GM10266 (cell line): ENCODE measurements around the gene EYA4.

Source experiments
- DNase-seq: peaks from one replicate; pipeline ENCODE4 v3.0.0; 2012; ENCODE audit errors: extremely low spot score
- CTCF ChIP-seq: IDR thresholded peaks from 2 replicates; pipeline ENCODE4 v1.5.1; 2012; ENCODE audit warnings: mild to moderate bottlenecking, low read depth; ENCODE audit not compliant: control insufficient read depth, insufficient read depth; ENCODE audit errors: missing control alignments

Gene EYA4

DNA sequence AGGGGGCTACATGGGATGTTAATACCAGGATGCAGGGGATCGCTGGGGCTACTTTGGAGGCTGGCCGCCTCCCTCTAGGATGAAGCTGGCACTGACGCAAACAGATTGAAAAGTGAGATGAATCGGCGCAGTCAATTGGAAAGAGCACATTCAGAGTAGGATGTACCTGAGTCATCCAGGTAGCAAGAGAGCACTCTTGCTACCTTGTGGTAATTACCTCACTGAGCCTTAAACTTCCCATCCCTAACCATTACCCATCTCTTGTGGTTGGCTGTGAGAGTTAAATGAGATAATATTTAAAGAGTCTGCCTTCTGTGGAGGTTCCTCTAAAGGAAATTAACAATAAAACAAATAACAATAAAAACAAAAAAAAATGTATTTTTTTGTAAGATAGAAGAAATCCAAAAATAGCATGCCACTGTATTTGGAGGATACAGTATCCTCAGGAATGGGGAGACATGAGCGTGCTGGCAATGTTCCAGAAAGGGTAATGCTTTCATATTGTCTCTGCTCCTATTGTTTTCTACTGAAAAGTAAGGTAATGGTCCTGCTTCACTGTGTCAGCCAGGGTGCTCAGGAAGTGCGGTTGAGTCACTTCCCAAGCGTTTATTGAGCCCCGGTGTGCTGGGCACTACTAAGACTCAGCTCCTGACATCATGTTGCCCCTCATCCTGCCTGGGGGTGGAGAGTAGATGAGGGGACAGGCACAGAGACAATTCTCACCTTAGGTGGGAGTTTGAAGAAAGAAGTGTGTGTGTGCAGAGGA, 301.1 kb downstream of the EYA4 start:
- no peak for TF ChIP-seq CTCF
- DNase-seq = no peak

DNA sequence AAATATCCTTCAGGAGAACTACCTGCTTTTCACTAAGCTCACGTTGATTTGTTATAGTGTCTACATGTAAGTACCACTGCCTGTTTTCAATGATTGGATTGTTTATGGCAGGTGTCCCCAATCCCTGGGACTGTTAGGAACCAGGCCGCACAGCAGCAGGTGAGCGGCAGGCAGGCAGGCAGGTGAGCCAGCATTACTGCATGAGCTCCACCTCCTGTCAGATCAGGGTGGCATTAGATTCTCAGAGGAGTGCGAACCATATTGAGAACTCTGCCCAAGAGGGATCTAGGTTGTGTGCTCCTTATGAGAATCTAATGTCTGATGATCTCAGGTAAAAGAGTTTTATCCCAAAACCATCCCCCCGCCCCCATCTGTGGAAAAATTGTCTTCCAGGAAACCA, 303.3 kb downstream of the EYA4 start:
- no peak for TF ChIP-seq CTCF
- no peak for DNase-seq

- DNase-seq = no peak
- TF ChIP-seq CTCF = no peak
Observed at GRCh38 chr6:133546098-133546497, 304.9 kb downstream of the EYA4 start.

- TF ChIP-seq CTCF = no peak
- no peak for DNase-seq
Observed at GRCh38 chr6:133547136-133547535, 306.0 kb downstream of the EYA4 start.

DNA sequence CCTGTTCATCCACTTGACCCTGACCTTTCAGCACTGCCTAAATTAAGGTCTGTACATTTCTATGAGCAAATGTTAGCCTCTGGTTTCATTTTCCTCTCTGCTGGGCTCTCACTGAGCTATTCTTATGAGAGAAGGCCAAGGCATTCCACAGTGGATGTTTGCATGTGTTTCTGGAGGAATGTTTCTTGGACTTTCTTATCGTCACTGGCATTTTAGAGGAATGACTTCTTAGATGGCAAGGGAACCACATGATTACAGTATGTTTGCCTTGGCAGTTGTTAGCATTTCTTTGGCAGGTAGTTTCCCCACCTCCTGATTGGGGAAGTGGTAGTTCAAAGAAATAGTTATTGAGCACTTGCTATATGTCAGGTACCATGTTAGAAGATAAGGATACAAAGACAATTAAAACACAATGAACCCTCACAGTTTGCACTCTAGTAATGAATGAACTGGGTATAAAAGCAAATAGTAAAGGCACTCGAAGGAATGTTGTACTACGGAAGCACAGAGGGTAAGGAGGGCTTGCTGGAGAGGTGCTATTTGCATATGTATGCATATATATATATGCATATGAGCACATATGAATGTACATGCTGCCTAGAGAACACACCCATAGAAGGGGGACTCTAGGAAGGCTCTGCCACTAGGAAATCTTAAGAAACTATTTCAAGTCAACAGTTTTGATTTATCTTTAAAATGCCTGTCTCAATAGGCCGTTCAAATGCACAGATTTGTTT, 307.4 kb downstream of the EYA4 start:
- TF ChIP-seq CTCF = no peak
- no peak for DNase-seq

DNA sequence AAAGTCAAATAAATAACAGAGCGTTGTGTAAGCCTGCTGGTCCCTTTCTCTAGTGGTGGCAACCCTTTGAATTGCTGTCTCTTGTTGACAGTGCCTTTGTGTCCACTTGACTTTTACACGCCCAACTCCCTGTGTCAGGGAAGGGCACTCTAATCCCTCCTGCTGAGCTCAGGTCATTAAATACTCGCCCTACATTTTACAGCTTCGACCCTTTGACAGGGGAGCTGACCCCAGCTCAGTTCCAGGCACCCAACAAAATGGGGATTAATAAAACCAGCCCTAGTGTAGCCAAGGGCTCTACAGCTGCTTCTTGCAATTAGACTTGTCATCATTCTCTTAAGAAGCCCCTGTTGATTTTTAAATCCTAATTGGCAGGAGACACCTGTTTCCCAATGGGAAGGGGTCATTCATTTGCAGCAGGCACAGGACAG, 308.2 kb downstream of the EYA4 start:
- no peak for TF ChIP-seq CTCF
- DNase-seq = no peak

- DNase-seq = no peak
- TF ChIP-seq CTCF = no peak
Observed at GRCh38 chr6:133550026-133550425, 308.9 kb downstream of the EYA4 start.
